Panc1 (cell line): Measurements from ENCODE around the gene SUN1. TPM values are rescaled to one million over a fixed set of nuclear protein-coding genes. Genes with fewer than 3 reads are reported as not detected.

Source experiments
- ATAC-seq: fragments of 200-7000 bp; cut with Tn5 transposase; 2 replicates; pipeline ENCODE4 v1.9.1; 2020; ENCODE audit warnings: mild to moderate bottlenecking, moderate library complexity
- BruUV-seq: library from RNA; stranded (reverse); fragments of 400-500 nt; replicated peaks from 2 replicates; lab custom pipeline; 2021; lab: Mats Ljungman, UMichigan
- CTCF ChIA-PET: fragments of 300-600 bp; sonication (Branson Sonifier 250); formaldehyde crosslinking; loops from one replicate; lab custom pipeline; 2022; ENCODE audit warnings: antibody characterized with exemption; lab: Charles Lee
- POLR2A ChIA-PET: fragments of 300-600 bp; sonication (Branson Sonifier 250); formaldehyde crosslinking; loops from one replicate; lab custom pipeline; 2022; ENCODE audit warnings: antibody characterized with exemption; lab: Charles Lee
- DNase-seq: peaks from one replicate; pipeline ENCODE4 v3.0.0-alpha.2; 2010; ENCODE audit warnings: low read depth, low spot score
- H3K27ac ChIP-seq: 2 replicates; pipeline ENCODE4 v1.5.1; 2011; ENCODE audit warnings: mild to moderate bottlenecking, low read length, inconsistent platforms
- H3K27me3 ChIP-seq: fragments of 200-500 bp; sonication (Bioruptor generic); 2 replicates; pipeline ENCODE4 v1.6.0; 2014; ENCODE audit warnings: low read length, inconsistent platforms; ENCODE audit not compliant: control insufficient read depth, insufficient read depth
- H3K36me3 ChIP-seq: fragments of 200-500 bp; sonication (Bioruptor generic); 2 replicates; pipeline ENCODE4 v1.5.1; 2014; ENCODE audit warnings: inconsistent platforms, mild to moderate bottlenecking, low read length, moderate library complexity; ENCODE audit not compliant: control insufficient read depth, insufficient read depth
- H3K4me1 ChIP-seq: 2 replicates; pipeline ENCODE4 v1.5.1; 2011; ENCODE audit warnings: inconsistent platforms, mild to moderate bottlenecking, low read length, moderate library complexity; ENCODE audit not compliant: control insufficient read depth, insufficient read depth
- H3K4me3 ChIP-seq, 2 experiments: 2 replicates each; pipeline ENCODE4 v1.5.1; 2011 to 2012; ENCODE audit warnings: low read depth in 2 of 2, low read length in 2 of 2, mild to moderate bottlenecking in 2 of 2, inconsistent platforms in 1 of 2, moderate library complexity in 1 of 2
- H3K9me3 ChIP-seq: fragments of 200-500 bp; sonication (Bioruptor generic); 2 replicates; pipeline ENCODE4 v1.5.1; 2014; ENCODE audit warnings: low read depth, mild to moderate bottlenecking, inconsistent platforms, low read length, moderate library complexity; ENCODE audit not compliant: control insufficient read depth, insufficient read depth
- POLR2AphosphoS5 ChIP-seq: IDR thresholded peaks from 2 replicates; pipeline ENCODE4 v1.6.1; 2012; ENCODE audit warnings: mild to moderate bottlenecking, low read depth, low read length, moderate library complexity
- SIN3A ChIP-seq: IDR thresholded peaks from 2 replicates; pipeline ENCODE4 v1.6.1; 2012; ENCODE audit warnings: low read depth, mild to moderate bottlenecking, low read length, moderate library complexity, borderline replicate concordance; ENCODE audit not compliant: insufficient read depth
- TCF7L2 ChIP-seq: IDR thresholded peaks from 2 replicates; pipeline ENCODE4 v1.6.1; 2011; ENCODE audit warnings: mild to moderate bottlenecking, low read depth, low read length, inconsistent platforms
- in situ Hi-C: cut with HindIII; loops from 2 replicates; pipeline ENCODE4 v1.10.0; 2016; ENCODE audit warnings: low sequenced_read_pairs, low pct_unique_long_range_greater_than_20kb
- intact Hi-C: fragments of 100-400 bp; cut with micrococcal nuclease; formaldehyde crosslinking; loops from one replicate; pipeline ENCODE4 v1.10.0; 2022; ENCODE audit not compliant: unreplicated experiment
- total RNA-seq: library from RNA; stranded (reverse); gene quantifications from one replicate; pipeline ENCODE4 v1.2.1, GENCODE V29; 2021; ENCODE audit not compliant: unreplicated experiment
- TF ChIP-seq, protein P1 (sequence below), 2 experiments: IDR thresholded peaks; 2 replicates each; pipeline ENCODE4 v1.6.1; 2011 to 2012; ENCODE audit warnings: low read depth in 2 of 2, control low read depth in 1 of 2, low read length in 1 of 2, mild to moderate bottlenecking in 1 of 2, moderate library complexity in 1 of 2; ENCODE audit not compliant: insufficient read depth in 1 of 2
- TF ChIP-seq, protein P2 (sequence below): fragments of 450-650 bp; IDR thresholded peaks from 2 replicates; pipeline ENCODE4 v1.5.1; 2017; ENCODE audit warnings: mild to moderate bottlenecking

The SUN1 gene
- total RNA-seq, 1 experiment from 2014 or later = 244 TPM

- Histone ChIP-seq H3K27ac (no peak overlapping the region), H3K27me3 (no peaks in the 10 kb centered on the region), H3K4me1 (peaks cover 27% of the 10 kb centered on the region), H3K4me3 (no peak overlapping the region), H3K36me3 (no peaks in the 10 kb centered on the region; the same call in 1 of the 2 replicates), H3K9me3 (no peaks in the 10 kb centered on the region)
- POLR2A ChIA-PET = no interaction called here
- BruUV-seq = no TSS peak
- intact Hi-C loops (no loop called here), in situ Hi-C loops (no loop called here)
- CTCF ChIA-PET = interaction anchor here (0.7 kb wide), 1 partner anchor 190 kb away, joined by 3 read pairs; no protein-coding TSS in a partner anchor
- TF ChIP-seq SIN3A (no peak), TCF7L2 (no peak), POLR2AphosphoS5 (no peak)
- TF ChIP-seq, protein P1, sequence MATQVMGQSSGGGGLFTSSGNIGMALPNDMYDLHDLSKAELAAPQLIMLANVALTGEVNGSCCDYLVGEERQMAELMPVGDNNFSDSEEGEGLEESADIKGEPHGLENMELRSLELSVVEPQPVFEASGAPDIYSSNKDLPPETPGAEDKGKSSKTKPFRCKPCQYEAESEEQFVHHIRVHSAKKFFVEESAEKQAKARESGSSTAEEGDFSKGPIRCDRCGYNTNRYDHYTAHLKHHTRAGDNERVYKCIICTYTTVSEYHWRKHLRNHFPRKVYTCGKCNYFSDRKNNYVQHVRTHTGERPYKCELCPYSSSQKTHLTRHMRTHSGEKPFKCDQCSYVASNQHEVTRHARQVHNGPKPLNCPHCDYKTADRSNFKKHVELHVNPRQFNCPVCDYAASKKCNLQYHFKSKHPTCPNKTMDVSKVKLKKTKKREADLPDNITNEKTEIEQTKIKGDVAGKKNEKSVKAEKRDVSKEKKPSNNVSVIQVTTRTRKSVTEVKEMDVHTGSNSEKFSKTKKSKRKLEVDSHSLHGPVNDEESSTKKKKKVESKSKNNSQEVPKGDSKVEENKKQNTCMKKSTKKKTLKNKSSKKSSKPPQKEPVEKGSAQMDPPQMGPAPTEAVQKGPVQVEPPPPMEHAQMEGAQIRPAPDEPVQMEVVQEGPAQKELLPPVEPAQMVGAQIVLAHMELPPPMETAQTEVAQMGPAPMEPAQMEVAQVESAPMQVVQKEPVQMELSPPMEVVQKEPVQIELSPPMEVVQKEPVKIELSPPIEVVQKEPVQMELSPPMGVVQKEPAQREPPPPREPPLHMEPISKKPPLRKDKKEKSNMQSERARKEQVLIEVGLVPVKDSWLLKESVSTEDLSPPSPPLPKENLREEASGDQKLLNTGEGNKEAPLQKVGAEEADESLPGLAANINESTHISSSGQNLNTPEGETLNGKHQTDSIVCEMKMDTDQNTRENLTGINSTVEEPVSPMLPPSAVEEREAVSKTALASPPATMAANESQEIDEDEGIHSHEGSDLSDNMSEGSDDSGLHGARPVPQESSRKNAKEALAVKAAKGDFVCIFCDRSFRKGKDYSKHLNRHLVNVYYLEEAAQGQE (IDR thresholded peaks at IDR 0.05; ENCODE audit: insufficient read depth in 1 of 2, low read depth in 2 of 2, low read length in 1 of 2) = no peak
- TF ChIP-seq, protein P2, sequence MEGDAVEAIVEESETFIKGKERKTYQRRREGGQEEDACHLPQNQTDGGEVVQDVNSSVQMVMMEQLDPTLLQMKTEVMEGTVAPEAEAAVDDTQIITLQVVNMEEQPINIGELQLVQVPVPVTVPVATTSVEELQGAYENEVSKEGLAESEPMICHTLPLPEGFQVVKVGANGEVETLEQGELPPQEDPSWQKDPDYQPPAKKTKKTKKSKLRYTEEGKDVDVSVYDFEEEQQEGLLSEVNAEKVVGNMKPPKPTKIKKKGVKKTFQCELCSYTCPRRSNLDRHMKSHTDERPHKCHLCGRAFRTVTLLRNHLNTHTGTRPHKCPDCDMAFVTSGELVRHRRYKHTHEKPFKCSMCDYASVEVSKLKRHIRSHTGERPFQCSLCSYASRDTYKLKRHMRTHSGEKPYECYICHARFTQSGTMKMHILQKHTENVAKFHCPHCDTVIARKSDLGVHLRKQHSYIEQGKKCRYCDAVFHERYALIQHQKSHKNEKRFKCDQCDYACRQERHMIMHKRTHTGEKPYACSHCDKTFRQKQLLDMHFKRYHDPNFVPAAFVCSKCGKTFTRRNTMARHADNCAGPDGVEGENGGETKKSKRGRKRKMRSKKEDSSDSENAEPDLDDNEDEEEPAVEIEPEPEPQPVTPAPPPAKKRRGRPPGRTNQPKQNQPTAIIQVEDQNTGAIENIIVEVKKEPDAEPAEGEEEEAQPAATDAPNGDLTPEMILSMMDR = no peak
- DNase-seq (no peak), ATAC-seq (no peak)
Measured at GRCh38 chr7:885261-885892, 53.1 kb downstream of the SUN1 start.

- POLR2A ChIA-PET = no interaction called here
- no peak for ATAC-seq
- intact Hi-C loops (no loop called here), in situ Hi-C loops (no loop called here)
- BruUV-seq = no TSS peak
- TF ChIP-seq, protein P1 (IDR thresholded peaks at IDR 0.05; ENCODE audit: insufficient read depth in 1 of 2, low read depth in 2 of 2, low read length in 1 of 2) = no peak
- TF ChIP-seq SIN3A (no peak), POLR2AphosphoS5 (no peak), TCF7L2 (no peak)
- TF ChIP-seq, protein P2 = no peak
- Histone ChIP-seq H3K9me3 (no peaks in the 10 kb centered on the region), H3K27ac (no peak overlapping the region), H3K4me3 (no peak overlapping the region), H3K4me1 (peaks cover 21% of the 10 kb centered on the region), H3K36me3 (no peaks in the 10 kb centered on the region; the same call in 1 of the 2 replicates), H3K27me3 (no peaks in the 10 kb centered on the region)
- CTCF ChIA-PET = no interaction called here
- DNase-seq = no peak
Measured at GRCh38 chr7:885893-886625, 53.8 kb downstream of the SUN1 start.
